HK-2 (cell line): ENCODE data around the gene ZRANB1.
"Not testable (repeated sequence)": the region's sequence is repeated elsewhere in the genome, so short reads cannot be mapped to it uniquely, and the experiment has no call there.

Source experiments
- DNase-seq: peaks from one replicate; pipeline ENCODE4 v3.0.0-alpha.2; 2018; ENCODE audit not compliant: unreplicated experiment

Gene ZRANB1

GRCh38 chr10:124941823-124942222 is at the start of gene ZRANB1:
Gene ZRANB1 (plus strand): TSS chr10:124942123. CDS start chr10:124942494, 371 bp downstream.
- no peak for DNase-seq

DNA sequence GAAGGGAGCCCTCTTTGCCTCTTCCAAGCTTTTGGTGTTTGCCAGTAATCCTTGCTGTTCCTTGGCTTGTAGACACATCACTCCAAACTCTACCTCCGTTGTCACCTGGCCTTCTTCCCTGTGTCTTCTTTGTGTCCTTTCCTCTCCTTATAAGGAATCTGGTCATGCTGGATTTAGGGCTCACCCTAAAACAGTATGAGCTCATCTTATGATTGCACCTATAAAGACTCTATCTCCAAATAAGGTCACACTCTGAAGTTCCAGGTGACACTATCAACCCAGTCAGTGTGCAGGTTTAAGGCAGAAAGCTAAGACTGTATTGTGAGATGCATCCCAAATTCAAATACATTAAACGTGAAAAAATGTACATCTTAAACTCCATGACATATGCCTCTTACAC is 49.0 kb upstream of the ZRANB1 start:
- DNase-seq, result no peak

DNA sequence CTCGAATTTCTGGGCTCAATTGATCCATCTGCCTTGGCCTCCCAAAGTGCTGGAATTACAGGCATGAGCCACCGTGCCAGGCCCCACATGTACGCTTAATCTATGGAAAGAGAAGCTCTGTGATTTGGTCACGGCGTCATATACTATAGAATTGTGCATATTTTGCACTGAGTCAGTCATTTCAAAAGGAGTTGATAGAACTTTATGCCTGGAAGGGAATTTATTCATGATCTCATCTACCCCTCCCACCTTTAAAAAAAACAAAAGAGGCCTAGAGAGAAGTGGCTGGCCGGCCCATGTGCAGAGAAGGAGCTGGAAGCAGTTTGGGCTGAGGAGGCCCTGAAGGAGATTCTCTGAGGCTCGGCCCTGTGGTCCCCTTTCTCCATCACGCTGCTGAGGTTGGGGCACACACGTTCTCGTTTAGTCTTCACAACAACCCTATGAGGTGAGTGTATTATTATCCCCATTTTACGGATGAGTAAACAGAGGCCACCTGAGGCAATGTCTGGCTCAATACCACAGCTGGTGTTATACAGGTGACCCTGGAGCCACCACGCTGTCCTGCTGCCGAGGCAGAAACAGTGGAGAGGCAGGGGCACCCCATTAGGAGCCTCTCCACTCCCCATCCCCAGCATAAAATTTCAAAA is 47.2 kb upstream of the ZRANB1 start:
- no peak for DNase-seq

- DNase-seq, result no peak
Measured at GRCh38 chr10:124896751-124897150, 45.2 kb upstream of the ZRANB1 start.

DNA sequence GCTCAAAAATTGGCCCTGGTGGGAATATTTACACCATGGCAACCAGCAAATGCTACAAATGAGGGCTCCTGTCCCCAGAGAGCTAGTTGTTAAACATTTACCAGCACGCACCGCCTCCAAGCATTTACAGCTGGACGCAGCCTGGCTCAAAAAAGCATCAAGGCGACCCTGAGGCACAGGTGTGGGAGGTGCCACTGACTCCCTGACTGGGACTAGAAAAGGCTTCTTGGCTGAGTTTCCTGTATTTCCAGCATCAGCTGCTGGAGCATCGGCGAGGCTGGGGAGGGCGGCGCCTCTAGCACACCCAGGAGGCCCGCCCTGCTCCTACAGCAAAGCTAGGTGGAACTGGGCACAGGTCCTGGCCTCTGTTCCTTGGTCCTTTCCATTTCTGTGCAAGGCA is 43.5 kb upstream of the ZRANB1 start:
- DNase-seq, result no peak

DNA sequence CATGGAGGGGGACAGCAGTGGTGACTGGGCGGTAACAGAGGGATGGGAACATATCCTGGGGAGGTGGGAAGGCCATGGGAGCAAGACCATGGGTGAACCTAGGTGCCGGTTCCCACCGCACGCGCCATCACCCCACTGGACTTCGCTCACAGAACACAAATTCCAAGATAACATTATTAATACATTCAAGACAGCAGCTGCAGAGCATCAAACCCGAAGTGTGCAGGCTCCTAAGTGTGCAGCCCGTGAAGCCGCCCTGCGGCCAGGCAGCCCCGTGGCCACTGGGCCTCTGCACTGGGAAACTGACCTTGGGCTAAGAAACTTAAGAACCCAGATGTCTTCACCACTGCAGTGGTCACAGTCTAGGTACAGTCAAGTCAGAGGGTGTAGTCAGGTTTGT is 42.8 kb upstream of the ZRANB1 start:
- DNase-seq, result no peak

DNA sequence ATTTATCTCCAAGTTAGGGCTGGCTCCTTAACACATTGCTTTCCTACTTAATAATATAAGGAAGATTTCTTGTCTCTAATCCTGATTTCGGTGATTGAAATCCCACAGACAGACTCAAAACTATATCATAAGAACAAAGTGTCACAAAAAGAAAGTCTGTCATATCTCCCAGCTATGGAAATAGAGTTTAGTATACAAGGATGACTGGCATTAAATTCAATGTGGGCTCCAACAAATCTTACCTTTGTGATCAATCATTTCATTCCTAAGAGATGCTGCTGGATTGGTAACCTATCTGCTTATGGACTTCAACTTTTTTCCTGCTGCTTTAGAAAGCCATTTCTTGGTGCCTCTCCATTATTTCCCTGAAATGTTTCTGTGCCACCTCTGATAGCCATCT is 39.5 kb upstream of the ZRANB1 start:
- DNase-seq, result no peak

- no peak for DNase-seq
Measured at GRCh38 chr10:124903111-124903510, 38.8 kb upstream of the ZRANB1 start.

GRCh38 chr10:124904796-124905195 is 37.1 kb upstream of the ZRANB1 start:
- DNase-seq, result no peak

DNA sequence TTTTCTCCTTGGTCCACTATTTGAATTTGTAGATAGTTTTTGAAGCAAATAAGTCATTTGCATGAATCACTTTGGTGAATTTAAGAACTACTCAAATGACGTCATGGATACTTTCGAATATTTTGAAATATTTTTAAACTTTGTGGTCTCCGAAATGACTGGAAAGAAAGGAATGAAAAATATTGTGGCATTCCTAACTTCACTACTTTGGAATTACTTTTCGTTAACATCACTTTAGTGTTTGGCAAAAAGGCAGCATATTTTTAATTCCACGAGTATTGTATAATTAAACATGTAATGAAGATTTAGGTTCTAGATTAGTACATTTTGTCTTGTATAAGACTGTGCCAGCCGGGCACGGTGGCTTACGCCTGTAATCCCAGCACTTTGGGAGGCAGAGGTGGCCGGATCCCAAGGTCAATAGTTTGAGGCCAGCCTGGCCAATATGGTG is 35.3 kb upstream of the ZRANB1 start:
- no peak for DNase-seq

DNA sequence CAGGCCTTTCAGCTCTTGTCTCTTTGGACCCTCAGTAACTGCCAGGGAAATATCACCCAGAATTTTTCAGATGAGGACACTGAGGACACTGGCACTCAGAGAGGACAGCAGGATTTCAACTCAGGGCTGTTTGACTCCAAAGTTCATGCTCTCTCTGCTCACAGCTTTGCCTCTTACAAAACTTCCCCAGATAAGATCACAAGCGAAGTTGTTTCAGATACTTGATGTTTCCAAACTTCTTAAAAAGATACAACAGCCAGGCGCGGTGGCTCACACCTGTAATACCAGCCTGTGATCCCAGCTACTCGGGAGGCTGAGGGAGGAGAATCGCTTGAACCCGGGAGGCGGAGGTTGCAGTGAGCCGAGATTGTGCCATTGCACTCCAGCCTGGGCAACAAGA is 32.4 kb upstream of the ZRANB1 start:
- no peak for DNase-seq

GRCh38 chr10:124911124-124912067 is 30.5 kb upstream of the ZRANB1 start:
- no peak for DNase-seq

DNA sequence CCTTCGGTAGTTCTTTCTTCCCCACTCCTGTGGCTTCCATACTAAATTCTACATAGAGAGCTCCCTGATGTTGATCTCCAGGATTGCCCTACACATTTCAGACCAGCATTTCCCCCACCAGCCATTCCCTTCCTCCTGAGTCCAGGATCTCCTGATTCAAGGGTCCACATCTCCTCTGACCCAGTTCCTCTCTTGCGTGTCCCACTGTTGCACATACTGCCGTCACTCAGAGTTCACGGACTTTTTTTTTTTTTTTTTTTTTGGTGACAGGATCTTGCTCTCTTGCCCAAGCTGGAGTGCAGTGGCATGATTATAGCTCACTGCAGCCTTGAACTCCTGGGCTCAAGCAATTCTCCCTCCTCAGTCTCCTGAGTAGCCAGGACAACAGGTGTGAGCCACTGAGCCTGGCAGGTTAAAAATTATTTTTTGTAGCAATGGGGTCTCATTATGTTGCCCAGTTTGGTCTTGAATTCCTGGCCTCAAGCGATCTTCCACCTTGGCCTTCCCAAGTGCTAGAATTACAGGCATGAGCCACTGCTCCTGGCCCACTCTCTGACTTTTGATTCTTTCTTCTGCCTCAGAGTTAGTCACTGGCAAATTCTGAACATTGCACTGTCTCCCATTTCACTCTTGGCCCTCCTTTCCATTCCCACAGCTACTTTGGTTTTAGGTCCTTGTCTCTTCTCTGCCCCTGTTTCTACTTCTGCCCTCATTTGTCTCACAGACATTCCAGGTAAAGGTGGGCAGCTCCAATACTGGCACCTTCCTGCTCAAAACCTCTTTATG is 29.6 kb upstream of the ZRANB1 start:
- DNase-seq, result no peak

- no peak for DNase-seq
Measured at GRCh38 chr10:124913167-124913566, 28.8 kb upstream of the ZRANB1 start.

DNA sequence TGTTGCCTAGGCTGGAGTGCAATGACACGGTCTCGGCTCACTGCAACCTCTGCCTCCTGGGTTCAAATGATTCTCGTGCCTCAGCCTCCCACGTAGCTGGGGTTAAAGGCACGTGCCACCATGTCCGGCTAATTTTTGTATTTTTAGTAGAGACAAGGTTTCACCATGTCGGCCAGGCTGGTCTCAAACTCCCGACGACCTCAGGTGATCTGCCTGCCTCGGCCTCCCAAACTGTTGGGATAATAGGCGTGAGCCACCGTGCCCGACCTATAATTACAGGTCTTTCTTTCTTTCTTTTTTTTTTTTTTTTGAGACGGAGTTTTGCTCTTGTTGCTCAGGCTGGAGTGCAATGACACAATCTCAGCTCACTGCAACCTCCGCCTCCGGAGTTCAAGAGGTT is 27.5 kb upstream of the ZRANB1 start:
- not testable (repeated sequence) for DNase-seq

DNA sequence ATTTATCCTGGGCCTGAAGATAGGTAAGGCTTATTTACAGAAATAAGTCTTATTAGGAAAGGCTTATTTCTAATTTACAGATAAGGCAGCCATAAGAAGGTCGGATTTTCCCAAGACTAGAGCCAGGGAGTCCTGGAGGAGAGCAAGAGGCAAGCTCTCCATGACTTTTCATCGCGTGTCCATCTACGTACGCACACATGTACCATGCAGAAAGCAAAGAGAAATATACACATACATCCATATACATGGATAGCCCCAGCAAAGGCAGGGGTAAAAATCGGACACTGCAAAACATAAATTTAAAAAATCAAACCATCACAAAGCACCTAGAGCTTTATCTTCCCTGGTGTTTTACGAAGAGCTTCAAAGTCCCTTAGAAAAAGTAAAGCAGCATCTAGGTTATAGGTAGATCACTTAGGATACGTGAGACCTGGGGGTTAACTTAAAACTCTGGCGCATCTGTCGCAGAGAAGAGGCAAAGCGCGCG is 25.8 kb upstream of the ZRANB1 start:
- DNase-seq, result no peak

GRCh38 chr10:124916585-124917427 is 25.1 kb upstream of the ZRANB1 start:
- peak; percentile 98 for DNase-seq

- peak; percentile 62 for DNase-seq
Measured at GRCh38 chr10:124917428-124918190, 24.3 kb upstream of the ZRANB1 start.

DNA sequence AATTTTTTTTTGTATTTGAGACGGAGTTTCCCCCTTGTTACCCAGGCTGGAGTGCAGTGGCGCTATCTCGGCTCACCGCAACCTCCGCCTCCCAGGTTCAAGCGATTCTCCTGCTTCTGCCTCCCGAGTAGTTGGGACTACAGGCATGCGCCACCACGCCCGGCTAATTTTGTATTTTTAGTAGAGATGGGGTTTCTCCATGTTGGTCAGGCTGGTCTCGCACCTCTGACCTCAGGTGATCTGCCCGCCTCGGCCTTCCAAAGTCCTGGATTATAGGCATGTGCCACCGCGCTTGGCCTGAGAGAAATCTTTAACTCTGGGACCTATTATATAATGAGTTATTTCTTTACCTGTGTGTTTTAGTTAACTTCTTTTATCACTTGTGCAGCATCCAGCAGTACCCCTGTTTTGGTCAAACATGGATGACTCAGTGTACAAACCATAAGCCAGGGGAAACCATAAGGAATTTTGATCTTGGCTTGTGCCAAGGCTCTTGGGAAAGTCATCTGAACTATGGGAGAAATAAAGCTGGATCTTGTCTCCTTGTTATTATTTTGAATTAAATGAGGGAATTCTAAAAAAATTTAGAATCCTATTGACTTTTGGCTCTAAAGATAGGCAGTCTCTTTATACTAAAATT is 23.6 kb upstream of the ZRANB1 start:
- DNase-seq, result peak; percentile 11

DNA sequence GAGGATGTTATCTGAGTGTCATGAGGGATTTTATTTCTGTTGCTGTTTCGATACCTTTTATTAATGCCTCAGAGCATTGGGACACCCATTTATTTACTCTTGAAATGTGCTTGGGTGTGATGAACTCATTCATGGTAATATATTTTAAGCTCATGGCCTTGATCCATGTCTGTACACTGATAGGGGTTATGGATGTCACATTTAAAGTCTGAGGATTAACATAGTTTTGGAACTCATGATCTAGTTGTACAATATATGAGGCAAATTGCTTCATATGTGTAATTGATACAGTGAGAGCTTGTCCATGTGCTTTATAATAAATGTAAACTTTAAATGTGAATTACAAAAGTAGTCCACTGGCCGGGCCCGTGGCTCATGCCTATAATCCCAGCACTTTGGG is 23.0 kb upstream of the ZRANB1 start:
- DNase-seq, result no peak
